NCI-H1930 (cell line): Measurements from ENCODE around the gene LIMA1.
A peak's percentile ranks its signal among the peaks of the same experiment; 100 is the strongest.

Experiments used
- DNase-seq, 2 experiments: peaks; one replicate each; lab custom pipeline; 2025; lab: John Stamatoyannopoulos, UW

Gene LIMA1

GRCh38 chr12:50132505-50133135, 150.7 kb downstream of the LIMA1 start:
- DNase-seq: peak in 1 of 2 experiments; percentile 41

- DNase-seq: no peak
Measured at GRCh38 chr12:50129290-50129689, 154.0 kb downstream of the LIMA1 start.

GRCh38 chr12:50127546-50127945, 155.8 kb downstream of the LIMA1 start:
- no peak for DNase-seq
